Adrenal gland (tissue), 12 donors: ENCODE measurements around the gene ENC1. TPM values are rescaled to one million over a fixed set of nuclear protein-coding genes. Genes with fewer than 3 reads are reported as not detected.

ENCODE experiments used
- DNase-seq, 7 donors: peaks; one replicate each; pipeline ENCODE4 v3.0.0-alpha.2; 2019 to 2020
- H3K27ac ChIP-seq, 5 donors: fragments of 200-600 bp; sonication (generic) in 4 of 5; 1 replicate in 3 of 5; 2 replicates in 2 of 5; pipeline versions ENCODE4 v1.5.1 to v1.8.0; 2016 to 2020; ENCODE audit warnings: mild to moderate bottlenecking in 1 of 5
- H3K27me3 ChIP-seq: fragments of 200-600 bp; 2 replicates; pipeline ENCODE4 v1.8.0; 2021
- H3K36me3 ChIP-seq, 2 donors: fragments of 200-600 bp; replicated peaks in 1 of 2; 1 replicate in 1 of 2; 2 replicates in 1 of 2; pipeline versions ENCODE4 v1.5.1 to v1.8.0; 2018 to 2022
- H3K4me1 ChIP-seq, 2 donors: fragments of 200-600 bp; replicated peaks in 1 of 2; 1 replicate in 1 of 2; 2 replicates in 1 of 2; pipeline versions ENCODE4 v1.5.1 to v1.8.0; 2018 to 2021
- H3K4me3 ChIP-seq, 4 donors: fragments of 200-600 bp; sonication (generic) in 3 of 4; one replicate each; pipeline ENCODE4 v1.5.1; 2016 to 2018
- H3K9me3 ChIP-seq, 3 donors: fragments of 200-600 bp; sonication (generic) in 1 of 3; replicated peaks in 1 of 3; 1 replicate in 2 of 3; 2 replicates in 1 of 3; pipeline versions ENCODE4 v1.5.1 to v1.8.0; 2016 to 2021
- CTCF ChIP-seq, 6 experiments: fragments of 450-650 bp in 4 of 6; fragments of 200-600 bp in 2 of 6; sonication (generic) in 1 of 6; IDR thresholded peaks; 1 replicate in 5 of 6; 2 replicates in 1 of 6; pipeline versions ENCODE4 v1.5.1 to v1.8.0; 2016 to 2021; ENCODE audit warnings: antibody characterized with exemption in 6 of 6, mild to moderate bottlenecking in 2 of 6, moderate library complexity in 1 of 6
- POLR2A ChIP-seq, 2 donors: fragments of 450-650 bp; IDR thresholded peaks; one replicate each; pipeline ENCODE4 v1.6.1; 2017; ENCODE audit warnings: antibody characterized with exemption in 2 of 2, mild to moderate bottlenecking in 2 of 2, moderate library complexity in 1 of 2
- WGBS, 4 donors: extraction: QIAGEN DNeasy Blood & Tissue Kit in 2 of 4; methylation state at CpG; one replicate each; pipeline versions ENCODE4 v1.1.5 to v1.1.7; 2013 to 2017; 5-methylcytosine and 5-hydroxymethylcytosine counted together
- intact Hi-C, 2 donors: fragments of 100-400 bp; cut with DNase I; formaldehyde crosslinking; loops; one replicate each; pipeline versions ENCODE4 v1.14.1 to v1.15.0; 2022 to 2023
- polyA plus RNA-seq, 3 donors: library from polyadenylated mRNA; stranded (reverse); fragments of 200-250 nt in 2 of 3; fragments of 350-450 nt in 1 of 3; fragmentation: Illumina TruSeq in 1 of 3; extraction: RNeasy Lipid Tissue Mini Kit (QIAGEN cat#74804) in 1 of 3; gene quantifications; one replicate each; pipeline ENCODE4 v1.2.3, GENCODE V29; 2013 to 2014
- total RNA-seq, 9 donors: library from RNA; depleted of rRNA in 4 of 9; stranded (reverse); fragments of >200 nt in 4 of 9; fragments of 120-200 nt in 1 of 9; fragmentation: NEBNext Ultra II Directional in 1 of 9; extraction: Animal tissue kit (Norgen Biotek cat#: 25700) in 1 of 9; gene quantifications; one replicate each; pipeline versions ENCODE4 v1.1.0 to v1.2.4, GENCODE V29; 2013 to 2023
- donor health status: healthy with polysubstance abuse.
- donor health status: Bipolar disorder and iron deficiency.
- donor health status: DM: yes; HTN: yes; CAD: no.
- donor health status: DM: no; HTN: no; CAD: no.
- donor health status: DM: no; HTN: no; CAD: no.
- donor health status: DM: yes; HTN: yes; CAD: no.

Gene ENC1
- total and polyA plus RNA-seq, 12 donors, result 2.1 to 48.7 (median 4.4) TPM

GRCh38 chr5:74641735-74642542, 1.4 kb upstream of the ENC1 start:
- TF ChIP-seq POLR2A (IDR thresholded peaks at IDR 0.05), result no peak
- TF ChIP-seq CTCF (IDR thresholded peaks at IDR 0.05), result peak; percentile 13 to 60 (median 52)
- Histone ChIP-seq H3K4me1 (peaks cover 3 to 29% of the 10 kb centered on the region in 2 donors), H3K9me3 (no peaks in the 10 kb centered on the region), H3K27me3 (no peaks in the 10 kb centered on the region), H3K27ac (peak overlapping the region in 2 of 5 donors; percentile 81 to 91), H3K36me3 (no peaks in the 10 kb centered on the region), H3K4me3 (peak overlapping the region in 2 of 4 donors; percentile 67 to 76)
- 4 to 5% (median 5%) methylated on average over 20 to 28 of the region's 28 CpGs for WGBS, 4 donors
- DNase-seq, result peak; percentile 40 to 66 (median 43)
- intact Hi-C loops, result loop anchor here (5.0 to 10.0 kb wide), 4 partner anchors 605 to 740 kb away; no protein-coding TSS in a partner anchor

GRCh38 chr5:74640954-74641734, 616 bp upstream of the ENC1 start:
- TF ChIP-seq CTCF (IDR thresholded peaks at IDR 0.05) (no peak), POLR2A (IDR thresholded peaks at IDR 0.05) (no peak)
- no peaks in the 10 kb centered on the region for H3K9me3 ChIP-seq
- no peaks in the 10 kb centered on the region for H3K36me3 ChIP-seq
- no peaks in the 10 kb centered on the region for H3K27me3 ChIP-seq
- WGBS, 4 donors, result 0 to 1% (median 0%) methylated on average over 32 to 47 of the region's 47 CpGs
- peaks cover 3 to 29% of the 10 kb centered on the region in 2 donors for H3K4me1 ChIP-seq
- intact Hi-C loops, result loop anchor here (5.0 to 10.0 kb wide), 4 partner anchors 604 to 739 kb away; no protein-coding TSS in a partner anchor
- peak overlapping the region; percentile 23 to 76 (median 50) for H3K4me3 ChIP-seq
- peak; percentile 52 to 78 (median 61) for DNase-seq
- peak overlapping the region in 4 of 5 donors; percentile 58 to 91 (median 74) for H3K27ac ChIP-seq

GRCh38 chr5:74639807-74640449, 600 bp downstream of the ENC1 start:
- intact Hi-C loops, result loop anchor here (5.0 to 10.0 kb wide), 4 partner anchors 603 to 738 kb away; no protein-coding TSS in a partner anchor
- 0 to 4% (median 1%) methylated on average over 5 to 57 of the region's 57 CpGs for WGBS, 4 donors
- no peak for TF ChIP-seq POLR2A (IDR thresholded peaks at IDR 0.05)
- peak in 3 of 6 experiments; percentile 13 to 45 (median 17) for TF ChIP-seq CTCF (IDR thresholded peaks at IDR 0.05)

More at GRCh38 chr5:74639807-74640449, 600 bp downstream of the ENC1 start:
- Histone ChIP-seq H3K4me1 (peaks cover 3 to 29% of the 10 kb centered on the region in 2 donors), H3K27ac (peak overlapping the region; percentile 58 to 91 (median 67)), H3K4me3 (peak overlapping the region in 3 of 4 donors; percentile 33 to 76 (median 67)), H3K27me3 (no peaks in the 10 kb centered on the region), H3K36me3 (no peaks in the 10 kb centered on the region), H3K9me3 (no peaks in the 10 kb centered on the region)
- DNase-seq, result peak; percentile 48 to 68 (median 58)
